ENCODE results near the gene EPHA3. TPM values are rescaled to one million over a fixed set of nuclear protein-coding genes. Genes with fewer than 3 reads are reported as not detected.
A peak's percentile ranks its signal among the peaks of the same experiment; 100 is the strongest.

The EPHA3 gene
- total and polyA plus RNA-seq, 2 donors (not counting 1 experiment from before 2014, with no cell fraction given), result 0.01 TPM; not detected in 1

DNA sequence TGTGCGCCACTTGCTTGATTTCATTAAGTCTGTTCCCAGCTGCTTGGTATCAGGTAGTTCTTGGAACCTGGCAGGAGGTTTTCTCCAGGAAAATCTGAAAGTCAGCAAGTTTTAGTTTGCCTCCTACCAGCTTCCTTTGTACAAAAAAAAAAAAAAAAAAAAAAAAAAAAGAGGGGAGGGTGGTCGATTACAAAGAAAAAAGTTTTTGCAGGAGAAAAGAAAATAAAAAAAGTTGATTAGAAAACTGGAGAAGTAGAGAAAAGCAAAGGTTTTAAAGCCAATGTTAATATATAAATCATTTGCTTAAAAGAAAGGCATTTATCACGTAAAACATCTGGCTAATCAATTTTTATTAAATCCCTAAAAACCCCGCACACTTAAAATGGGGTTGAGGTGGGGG is 5.9 kb downstream of the EPHA3 start:
- Histone ChIP-seq H3K36me3 (replicated peaks in 1 of 2; ENCODE audit: control extremely low read depth in 1 of 2, control insufficient read depth in 1 of 2, extremely low read depth in 1 of 2, insufficient read depth in 2 of 2, low read length in 1 of 2) (no peaks in the 10 kb centered on the region), H2AFZ (ENCODE audit: insufficient read depth, low read depth, low read length, poor library complexity, severe bottlenecking) (no peak overlapping the region), H3K27me3 (replicated peaks in 1 of 4; ENCODE audit: control extremely low read depth in 1 of 4, control insufficient read depth in 3 of 4, insufficient read depth in 4 of 4, low read length in 3 of 4) (peaks cover 0 to 32% (median 0%) of the 10 kb centered on the region in 4 experiments), H3K9me3 (ENCODE audit: control extremely low read depth in 1 of 3, control insufficient read depth in 2 of 3, insufficient read depth in 1 of 3, low read length in 2 of 3) (peaks cover 0 to 3% (median 0%) of the 10 kb centered on the region in 3 donors), H3K27ac (ENCODE audit: low read length in 2 of 2) (no peak overlapping the region), H3K9ac (ENCODE audit: low read length) (no peak overlapping the region), H3K4me3 (ENCODE audit: control extremely low read depth in 1 of 5, extremely low read depth in 1 of 5, insufficient read depth in 1 of 5, low read depth in 2 of 5, low read length in 4 of 5) (no peak overlapping the region), H4K20me1 (ENCODE audit: control insufficient read depth, insufficient read depth, low read length, poor library complexity, severe bottlenecking) (no peaks in the 10 kb centered on the region), H3K79me2 (ENCODE audit: control insufficient read depth, insufficient read depth, low read length) (no peaks in the 10 kb centered on the region), H3K4me2 (replicated peaks; ENCODE audit: low read depth, low read length, poor library complexity, severe bottlenecking) (no peak overlapping the region), H3K4me1 (ENCODE audit: control insufficient read depth in 2 of 2, insufficient read depth in 2 of 2, low read length in 2 of 2) (peaks cover 10 to 11% of the 10 kb centered on the region in 2 donors)
- no CpG with 5 or more reads among the region's 4 CpGs for WGBS (ENCODE audit: insufficient coverage)
- DNase-seq (no peak), ATAC-seq (ENCODE audit: low read depth) (no peak)
- no peak overlapping the region for H3K27ac Mint-ChIP-seq
- H3K27me3 Mint-ChIP-seq, result peaks cover 16% of the 10 kb centered on the region
- no peak overlapping the region for H3K4me3 Mint-ChIP-seq
- intact Hi-C loops (cut with micrococcal nuclease), result no loop called here
- peaks cover 12% of the 10 kb centered on the region for H3K4me1 Mint-ChIP-seq
- CTCF ChIA-PET, result interaction anchor here (0.8 kb wide), 1 partner anchor 909 kb away, joined by 3 read pairs; no protein-coding TSS in a partner anchor
- no peak for TF ChIP-seq EZH2 (IDR thresholded peaks at IDR 0.05; ENCODE audit: borderline replicate concordance, insufficient read depth, low read depth, low read length, poor library complexity, severe bottlenecking)
- TF ChIP-seq, protein P1, sequence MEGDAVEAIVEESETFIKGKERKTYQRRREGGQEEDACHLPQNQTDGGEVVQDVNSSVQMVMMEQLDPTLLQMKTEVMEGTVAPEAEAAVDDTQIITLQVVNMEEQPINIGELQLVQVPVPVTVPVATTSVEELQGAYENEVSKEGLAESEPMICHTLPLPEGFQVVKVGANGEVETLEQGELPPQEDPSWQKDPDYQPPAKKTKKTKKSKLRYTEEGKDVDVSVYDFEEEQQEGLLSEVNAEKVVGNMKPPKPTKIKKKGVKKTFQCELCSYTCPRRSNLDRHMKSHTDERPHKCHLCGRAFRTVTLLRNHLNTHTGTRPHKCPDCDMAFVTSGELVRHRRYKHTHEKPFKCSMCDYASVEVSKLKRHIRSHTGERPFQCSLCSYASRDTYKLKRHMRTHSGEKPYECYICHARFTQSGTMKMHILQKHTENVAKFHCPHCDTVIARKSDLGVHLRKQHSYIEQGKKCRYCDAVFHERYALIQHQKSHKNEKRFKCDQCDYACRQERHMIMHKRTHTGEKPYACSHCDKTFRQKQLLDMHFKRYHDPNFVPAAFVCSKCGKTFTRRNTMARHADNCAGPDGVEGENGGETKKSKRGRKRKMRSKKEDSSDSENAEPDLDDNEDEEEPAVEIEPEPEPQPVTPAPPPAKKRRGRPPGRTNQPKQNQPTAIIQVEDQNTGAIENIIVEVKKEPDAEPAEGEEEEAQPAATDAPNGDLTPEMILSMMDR (IDR thresholded peaks at IDR 0.05), result no peak
- H3K9me3 Mint-ChIP-seq (ENCODE audit: insufficient read depth), result no peaks in the 10 kb centered on the region
- POLR2A ChIA-PET, result no interaction called here

DNA sequence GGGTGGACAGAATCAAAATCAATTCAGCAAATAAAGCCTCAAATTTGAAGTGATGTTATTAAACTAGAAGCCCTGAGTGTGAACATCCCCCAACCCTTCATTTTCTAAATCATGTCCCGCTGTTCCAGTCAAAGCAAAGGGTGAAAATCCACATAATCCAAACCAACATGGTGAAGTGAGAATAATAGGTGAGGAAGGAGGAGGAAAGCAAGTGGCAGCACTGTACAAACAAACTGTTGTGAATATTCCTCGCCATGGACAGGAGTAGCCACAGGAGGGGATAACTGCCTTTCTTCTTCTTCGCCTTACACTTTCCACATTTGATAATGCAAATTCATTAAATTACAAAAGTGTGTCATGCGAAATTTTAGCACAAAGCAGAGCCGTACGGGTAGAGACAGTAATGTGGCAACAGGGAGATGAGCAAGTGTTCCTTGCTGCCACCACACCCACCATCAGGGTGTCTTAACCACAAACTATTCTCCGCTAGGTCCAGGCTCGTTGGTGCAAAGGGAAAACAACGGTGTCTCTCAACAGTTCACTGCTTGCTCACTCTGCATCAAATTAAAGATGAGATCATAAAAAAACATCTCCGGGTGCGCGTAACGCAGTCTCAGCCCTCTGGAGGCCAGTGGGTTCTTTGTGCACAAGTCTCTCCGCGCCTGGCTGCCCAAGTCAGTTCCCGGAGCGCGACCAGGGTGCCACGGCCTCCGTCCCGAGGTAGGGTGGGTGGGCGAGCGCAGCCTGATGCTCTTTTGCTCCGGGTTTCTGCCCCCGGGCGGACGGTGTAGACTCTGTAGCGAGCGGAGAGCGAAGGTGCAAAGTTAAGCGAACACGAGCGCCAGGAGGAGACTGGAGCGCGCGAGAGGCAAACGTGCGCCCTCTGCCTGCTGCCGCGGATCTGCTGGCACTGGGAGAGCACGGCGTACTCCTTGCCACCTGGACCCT is 6.7 kb downstream of the EPHA3 start:
- Histone ChIP-seq H4K20me1 (ENCODE audit: control insufficient read depth, insufficient read depth, low read length, poor library complexity, severe bottlenecking) (no peaks in the 10 kb centered on the region), H3K79me2 (ENCODE audit: control insufficient read depth, insufficient read depth, low read length) (no peaks in the 10 kb centered on the region), H3K4me3 (ENCODE audit: control extremely low read depth in 1 of 5, extremely low read depth in 1 of 5, insufficient read depth in 1 of 5, low read depth in 2 of 5, low read length in 4 of 5) (peak overlapping the region in 3 of 5 experiments; percentile 27 to 59 (median 47)), H3K4me2 (replicated peaks; ENCODE audit: low read depth, low read length, poor library complexity, severe bottlenecking) (peak overlapping the region; percentile 85), H3K9me3 (ENCODE audit: control extremely low read depth in 1 of 3, control insufficient read depth in 2 of 3, insufficient read depth in 1 of 3, low read length in 2 of 3) (peaks cover 0 to 3% (median 0%) of the 10 kb centered on the region in 3 donors), H3K27ac (ENCODE audit: low read length in 2 of 2) (no peak overlapping the region), H3K9ac (ENCODE audit: low read length) (peak overlapping the region; percentile 63), H3K4me1 (ENCODE audit: control insufficient read depth in 2 of 2, insufficient read depth in 2 of 2, low read length in 2 of 2) (peaks cover 9 to 10% of the 10 kb centered on the region in 2 donors), H3K27me3 (replicated peaks in 1 of 4; ENCODE audit: control extremely low read depth in 1 of 4, control insufficient read depth in 3 of 4, insufficient read depth in 4 of 4, low read length in 3 of 4) (peaks cover 0 to 28% (median 0%) of the 10 kb centered on the region in 4 experiments), H2AFZ (ENCODE audit: insufficient read depth, low read depth, low read length, poor library complexity, severe bottlenecking) (peak overlapping the region; percentile 69), H3K36me3 (replicated peaks in 1 of 2; ENCODE audit: control extremely low read depth in 1 of 2, control insufficient read depth in 1 of 2, extremely low read depth in 1 of 2, insufficient read depth in 2 of 2, low read length in 1 of 2) (no peaks in the 10 kb centered on the region)
- CTCF ChIA-PET, result interaction anchor here (0.7 kb wide), 1 partner anchor 834 kb away, joined by 3 read pairs; no protein-coding TSS in a partner anchor
- ATAC-seq (ENCODE audit: low read depth) (peak; percentile 70), DNase-seq (peak; percentile 62)
- Mint-ChIP-seq H3K4me1 (peaks cover 12% of the 10 kb centered on the region), H3K27ac (no peak overlapping the region), H3K27me3 (peaks cover 14% of the 10 kb centered on the region), H3K4me3 (peak overlapping the region; percentile 81), H3K9me3 (ENCODE audit: insufficient read depth) (no peaks in the 10 kb centered on the region)
- WGBS (ENCODE audit: insufficient coverage), result 5% methylated on average over 38 of the region's 42 CpGs
- POLR2A ChIA-PET, result no interaction called here
- no peak for TF ChIP-seq EZH2 (IDR thresholded peaks at IDR 0.05; ENCODE audit: borderline replicate concordance, insufficient read depth, low read depth, low read length, poor library complexity, severe bottlenecking)
- TF ChIP-seq, protein P1 (IDR thresholded peaks at IDR 0.05), result peak; percentile 53
- intact Hi-C loops (cut with micrococcal nuclease), result no loop called here

Measured in B cell (primary cell).